ENCODE measurements around the gene RINL. TPM values are rescaled to one million over a fixed set of nuclear protein-coding genes. Genes with fewer than 3 reads are reported as not detected.

Gene RINL
- total and polyA plus RNA-seq, 8 donors: 6.5 to 26.2 (median 10.6) TPM

- TF ChIP-seq, protein P1, sequence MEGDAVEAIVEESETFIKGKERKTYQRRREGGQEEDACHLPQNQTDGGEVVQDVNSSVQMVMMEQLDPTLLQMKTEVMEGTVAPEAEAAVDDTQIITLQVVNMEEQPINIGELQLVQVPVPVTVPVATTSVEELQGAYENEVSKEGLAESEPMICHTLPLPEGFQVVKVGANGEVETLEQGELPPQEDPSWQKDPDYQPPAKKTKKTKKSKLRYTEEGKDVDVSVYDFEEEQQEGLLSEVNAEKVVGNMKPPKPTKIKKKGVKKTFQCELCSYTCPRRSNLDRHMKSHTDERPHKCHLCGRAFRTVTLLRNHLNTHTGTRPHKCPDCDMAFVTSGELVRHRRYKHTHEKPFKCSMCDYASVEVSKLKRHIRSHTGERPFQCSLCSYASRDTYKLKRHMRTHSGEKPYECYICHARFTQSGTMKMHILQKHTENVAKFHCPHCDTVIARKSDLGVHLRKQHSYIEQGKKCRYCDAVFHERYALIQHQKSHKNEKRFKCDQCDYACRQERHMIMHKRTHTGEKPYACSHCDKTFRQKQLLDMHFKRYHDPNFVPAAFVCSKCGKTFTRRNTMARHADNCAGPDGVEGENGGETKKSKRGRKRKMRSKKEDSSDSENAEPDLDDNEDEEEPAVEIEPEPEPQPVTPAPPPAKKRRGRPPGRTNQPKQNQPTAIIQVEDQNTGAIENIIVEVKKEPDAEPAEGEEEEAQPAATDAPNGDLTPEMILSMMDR (IDR thresholded peaks at IDR 0.05): no peak
- no peaks in the 10 kb centered on the region for H3K9me3 ChIP-seq
- 96% methylated on average over 4 of the region's 4 CpGs for WGBS, 2 donors
- H3K4me3 ChIP-seq: no peak overlapping the region
- intact Hi-C loops (cut with DNase I): no loop called here
- no peaks in the 10 kb centered on the region for H3K27me3 ChIP-seq
- no peak overlapping the region for H3K27ac ChIP-seq
- H3K4me1 ChIP-seq: peaks cover 0 to 7% (median 3%) of the 10 kb centered on the region in 3 donors
- DNase-seq (no peak), ATAC-seq (no peak), FAIRE-seq (no peak)
- H3K36me3 ChIP-seq: peaks cover 0 to 12% (median 9%) of the 10 kb centered on the region in 3 donors
Measured at GRCh38 chr19:38905620-38906019, 27.5 kb upstream of the RINL start.

DNA sequence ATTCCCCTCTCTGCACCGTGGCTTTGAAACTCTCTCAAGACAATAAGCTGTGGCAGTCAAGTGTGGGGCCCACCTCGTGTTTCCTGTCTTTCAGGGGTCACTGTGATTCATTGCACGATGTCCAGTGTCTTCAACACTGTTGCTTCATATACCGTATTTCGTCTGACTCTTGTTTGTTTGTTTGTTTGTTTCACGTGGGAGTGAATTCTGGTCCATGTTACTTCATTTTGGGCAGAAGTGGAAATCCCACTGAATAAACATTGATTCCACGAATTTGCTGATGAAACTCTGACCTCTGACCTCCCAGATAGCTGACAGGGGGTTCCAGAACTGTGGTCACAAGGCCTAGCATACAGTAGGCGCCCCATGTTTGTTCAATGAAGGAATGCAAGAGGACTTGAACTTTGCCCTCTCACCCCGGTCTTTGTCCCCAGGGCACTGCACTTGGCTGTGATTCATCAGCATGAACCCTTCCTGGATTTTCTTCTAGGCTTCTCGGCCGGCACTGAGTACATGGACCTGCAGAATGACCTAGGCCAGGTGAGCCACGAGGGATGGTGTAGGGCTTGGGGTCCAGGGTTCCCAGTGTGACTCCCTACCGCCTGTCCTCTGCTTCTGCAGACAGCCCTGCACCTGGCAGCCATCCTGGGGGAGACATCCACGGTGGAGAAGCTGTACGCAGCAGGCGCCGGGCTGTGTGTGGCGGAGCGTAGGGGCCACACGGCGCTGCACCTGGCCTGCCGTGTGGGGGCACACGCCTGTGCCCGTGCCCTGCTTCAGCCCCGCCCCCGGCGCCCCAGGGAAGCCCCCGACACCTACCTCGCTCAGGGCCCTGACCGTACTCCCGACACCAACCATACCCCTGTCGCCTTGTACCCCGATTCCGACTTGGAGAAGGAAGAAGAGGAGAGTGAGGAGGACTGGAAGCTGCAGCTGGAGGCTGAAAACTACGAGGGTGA, 26.8 kb upstream of the RINL start:
- 86 to 90% methylated on average over 35 of the region's 35 CpGs for WGBS, 2 donors
- peaks cover 0 to 8% (median 5%) of the 10 kb centered on the region in 3 donors for H3K4me1 ChIP-seq
- H3K27ac ChIP-seq: no peak overlapping the region
- no peak for FAIRE-seq
- no peaks in the 10 kb centered on the region for H3K9me3 ChIP-seq
- DNase-seq: no peak
- H3K36me3 ChIP-seq: peaks cover 0 to 12% (median 9%) of the 10 kb centered on the region in 3 donors
- TF ChIP-seq, protein P1 (IDR thresholded peaks at IDR 0.05): no peak
- no peak overlapping the region for H3K4me3 ChIP-seq
- intact Hi-C loops (cut with DNase I): no loop called here
- H3K27me3 ChIP-seq: no peaks in the 10 kb centered on the region
- ATAC-seq: no peak

DNA sequence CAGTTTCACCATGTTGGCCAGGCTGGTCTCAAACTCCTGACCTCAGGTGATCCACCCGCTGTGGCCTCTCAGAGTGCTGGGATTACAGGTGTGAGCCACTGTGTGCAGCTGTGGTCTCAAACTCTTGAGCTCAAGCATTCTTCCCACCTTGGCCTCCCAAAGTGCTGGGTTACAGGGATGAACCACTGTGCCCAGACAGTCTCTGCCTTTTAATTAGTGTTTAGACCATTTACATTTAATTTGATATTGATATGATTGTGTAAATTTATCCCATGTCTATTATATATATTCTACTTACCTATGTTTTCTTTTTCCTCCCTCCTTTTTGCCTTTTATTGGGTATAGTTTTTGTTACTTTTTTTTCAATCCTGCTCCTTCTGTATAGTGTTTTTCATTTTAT, 23.6 kb upstream of the RINL start:
- Histone ChIP-seq H3K27me3 (no peaks in the 10 kb centered on the region), H3K4me3 (no peak overlapping the region), H3K27ac (no peak overlapping the region), H3K9me3 (no peaks in the 10 kb centered on the region), H3K36me3 (peaks cover 0 to 9% (median 5%) of the 10 kb centered on the region in 3 donors), H3K4me1 (peaks cover 0 to 19% (median 5%) of the 10 kb centered on the region in 3 donors)
- WGBS, 2 donors: 98 to 100% methylated on average over 1 of the region's 1 CpG
- TF ChIP-seq, protein P1 (IDR thresholded peaks at IDR 0.05): no peak
- ATAC-seq: no peak
- no peak for DNase-seq
- intact Hi-C loops (cut with DNase I): no loop called here
- FAIRE-seq: no peak

GRCh38 chr19:38900743-38901190, 22.7 kb upstream of the RINL start:
- no peak for FAIRE-seq
- Histone ChIP-seq H3K27ac (peak overlapping the region in 3 of 4 donors; percentile 73 to 84 (median 82)), H3K36me3 (peaks cover 0 to 9% (median 5%) of the 10 kb centered on the region in 3 donors), H3K4me1 (peaks cover 0 to 19% (median 5%) of the 10 kb centered on the region in 3 donors), H3K27me3 (no peaks in the 10 kb centered on the region), H3K9me3 (no peaks in the 10 kb centered on the region), H3K4me3 (peak overlapping the region in 3 of 4 donors; percentile 66 to 96 (median 80))
- 5 to 12% methylated on average over 3 of the region's 3 CpGs for WGBS, 2 donors
- no peak for DNase-seq
- ATAC-seq: no peak
- TF ChIP-seq, protein P1 (IDR thresholded peaks at IDR 0.05): no peak
- intact Hi-C loops (cut with DNase I): no loop called here

All from pancreas (tissue), 10 donors.